Lung (tissue), 12 donors: Measurements from ENCODE around the gene FOXN3. TPM values are rescaled to one million over a fixed set of nuclear protein-coding genes. Genes with fewer than 3 reads are reported as not detected.

ENCODE experiments used
- ATAC-seq: fragments of 200-7000 bp; cut with Tn5 transposase; one replicate; pipeline ENCODE4 v1.9.1; 2020; ENCODE audit warnings: moderate number of reproducible peaks; ENCODE audit not compliant: insufficient read depth, low FRiP score
- DNase-seq, 3 donors: peaks; one replicate each; pipeline ENCODE4 v3.0.0-alpha.2; 2013 to 2017
- H3K27ac ChIP-seq, 2 donors: one replicate each; pipeline ENCODE4 v1.5.1; 2013; ENCODE audit warnings: mild to moderate bottlenecking in 2 of 2, moderate library complexity in 2 of 2, control low read depth in 1 of 2, inconsistent platforms in 1 of 2, low read depth in 1 of 2, low read length in 1 of 2
- H3K27me3 ChIP-seq, 3 donors: one replicate each; pipeline ENCODE4 v1.5.1; 2013; ENCODE audit warnings: low read length in 2 of 3; ENCODE audit not compliant: control insufficient read depth in 3 of 3, insufficient read depth in 3 of 3
- H3K36me3 ChIP-seq, 4 donors: one replicate each; pipeline ENCODE4 v1.5.1; 2013; ENCODE audit warnings: low read length in 4 of 4, mild to moderate bottlenecking in 1 of 4, moderate library complexity in 1 of 4; ENCODE audit not compliant: control insufficient read depth in 4 of 4, insufficient read depth in 4 of 4
- H3K4me1 ChIP-seq, 5 donors: one replicate each; pipeline ENCODE4 v1.5.1; 2013; ENCODE audit warnings: low read length in 5 of 5, mild to moderate bottlenecking in 2 of 5, moderate library complexity in 1 of 5; ENCODE audit not compliant: control insufficient read depth in 5 of 5, insufficient read depth in 5 of 5
- H3K4me3 ChIP-seq: one replicate; pipeline ENCODE4 v1.5.1; 2013; ENCODE audit warnings: mild to moderate bottlenecking, control low read depth, moderate library complexity
- H3K9ac ChIP-seq, 2 donors: one replicate each; pipeline ENCODE4 v1.5.1; 2013; ENCODE audit warnings: low read length in 2 of 2, control low read depth in 1 of 2; ENCODE audit not compliant: insufficient read depth in 1 of 2
- H3K9me3 ChIP-seq, 4 donors: one replicate each; pipeline ENCODE4 v1.5.1; 2013; ENCODE audit warnings: low read length in 3 of 4, mild to moderate bottlenecking in 1 of 4, moderate library complexity in 1 of 4; ENCODE audit not compliant: control insufficient read depth in 4 of 4, insufficient read depth in 3 of 4
- WGBS, 2 donors: extraction: QIAGEN DNeasy Blood & Tissue Kit; methylation state at CpG; one replicate each; pipeline ENCODE4 v1.1.7; 2013; 5-methylcytosine and 5-hydroxymethylcytosine counted together
- polyA plus RNA-seq, 2 donors: library from polyadenylated mRNA; stranded (reverse); fragments of 200-250 nt; gene quantifications; one replicate each; pipeline ENCODE4 v1.2.1, GENCODE V29; 2013
- total RNA-seq, 2 donors: library from RNA; depleted of rRNA in 1 of 2; stranded (reverse); fragments of >200 nt in 1 of 2; gene quantifications; one replicate each; pipeline ENCODE4 v1.2.1, GENCODE V29; 2014 to 2021
- TF ChIP-seq, protein P1 (sequence below): IDR thresholded peaks from 2 replicates; pipeline ENCODE4 v1.5.1; 2012; ENCODE audit warnings: mild to moderate bottlenecking; ENCODE audit errors: control extremely low read depth, extremely low read depth
- donor health status: control.
- donor health status: control.
- donor health status: Bipolar disorder and iron deficiency.
- donor health status: healthy.
- donor health status: DM: yes; HTN: yes; CAD: no.

FOXN3 gene
- total and polyA plus RNA-seq, 4 donors = 12.7 to 69.7 (median 34.9) TPM

DNA sequence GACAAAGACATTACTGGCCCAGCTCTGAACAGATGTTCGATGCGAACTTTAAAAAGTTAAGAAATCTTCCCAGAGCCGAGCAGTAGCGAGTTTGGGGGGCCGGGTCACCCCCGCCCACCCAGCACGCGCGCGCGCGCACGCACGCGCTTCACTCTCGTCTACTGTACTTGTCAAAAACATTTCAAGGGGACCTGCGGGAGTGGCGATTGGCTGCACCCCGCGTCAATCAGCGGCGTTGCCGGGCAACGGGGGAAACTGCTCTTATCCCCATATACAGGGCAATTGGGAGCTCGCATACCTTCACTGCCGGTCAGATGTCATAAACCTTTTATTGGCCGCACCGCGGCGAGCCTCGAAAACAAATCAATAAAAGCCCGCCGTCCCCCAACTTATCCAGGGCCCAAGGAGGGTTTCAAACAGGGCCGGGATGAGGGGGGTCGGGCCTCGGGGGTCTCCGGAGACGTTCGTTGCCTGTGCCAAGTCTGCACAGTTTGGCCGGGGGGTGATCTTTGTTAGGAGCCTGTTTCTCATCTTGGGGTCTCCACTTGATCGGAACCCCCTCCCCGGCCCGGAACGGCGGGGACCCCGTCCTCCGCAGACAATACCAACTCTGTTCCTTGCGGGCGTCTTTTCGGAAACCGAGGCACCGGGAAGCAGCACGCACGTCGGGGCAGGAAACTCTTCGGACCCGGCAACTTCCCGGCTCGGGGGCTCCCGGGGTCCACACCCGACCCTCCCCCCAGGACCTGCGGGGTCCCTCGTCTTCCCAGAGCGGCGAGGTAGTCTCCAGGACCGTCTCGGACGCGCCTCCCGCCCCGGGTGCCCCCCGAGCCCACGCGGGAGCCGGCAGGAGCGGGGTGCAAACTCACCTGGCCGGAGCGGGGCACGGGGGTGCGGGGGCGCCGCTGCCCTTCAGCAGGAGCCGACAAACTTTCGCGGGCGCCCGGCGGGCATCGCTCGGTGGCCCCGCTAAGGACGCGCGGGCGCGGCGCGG, 734 bp downstream of the FOXN3 start:
- DNase-seq (peak; percentile 99), ATAC-seq (peak; percentile 83)
- 1% methylated on average over 88 to 98 of the region's 98 CpGs for WGBS, 2 donors
- peaks cover 0 to 17% (median 9%) of the 10 kb centered on the region in 5 donors for H3K4me1 ChIP-seq
- H3K27ac ChIP-seq = peak overlapping the region; percentile 98 to 99
- TF ChIP-seq, protein P1, sequence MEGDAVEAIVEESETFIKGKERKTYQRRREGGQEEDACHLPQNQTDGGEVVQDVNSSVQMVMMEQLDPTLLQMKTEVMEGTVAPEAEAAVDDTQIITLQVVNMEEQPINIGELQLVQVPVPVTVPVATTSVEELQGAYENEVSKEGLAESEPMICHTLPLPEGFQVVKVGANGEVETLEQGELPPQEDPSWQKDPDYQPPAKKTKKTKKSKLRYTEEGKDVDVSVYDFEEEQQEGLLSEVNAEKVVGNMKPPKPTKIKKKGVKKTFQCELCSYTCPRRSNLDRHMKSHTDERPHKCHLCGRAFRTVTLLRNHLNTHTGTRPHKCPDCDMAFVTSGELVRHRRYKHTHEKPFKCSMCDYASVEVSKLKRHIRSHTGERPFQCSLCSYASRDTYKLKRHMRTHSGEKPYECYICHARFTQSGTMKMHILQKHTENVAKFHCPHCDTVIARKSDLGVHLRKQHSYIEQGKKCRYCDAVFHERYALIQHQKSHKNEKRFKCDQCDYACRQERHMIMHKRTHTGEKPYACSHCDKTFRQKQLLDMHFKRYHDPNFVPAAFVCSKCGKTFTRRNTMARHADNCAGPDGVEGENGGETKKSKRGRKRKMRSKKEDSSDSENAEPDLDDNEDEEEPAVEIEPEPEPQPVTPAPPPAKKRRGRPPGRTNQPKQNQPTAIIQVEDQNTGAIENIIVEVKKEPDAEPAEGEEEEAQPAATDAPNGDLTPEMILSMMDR = no peak
- H3K36me3 ChIP-seq = peaks cover 0 to 3% (median 2%) of the 10 kb centered on the region in 4 donors
- peak overlapping the region; percentile 80 for H3K4me3 ChIP-seq
- H3K27me3 ChIP-seq = no peaks in the 10 kb centered on the region
- no peaks in the 10 kb centered on the region for H3K9me3 ChIP-seq
- peak overlapping the region; percentile 94 to 98 for H3K9ac ChIP-seq

DNA sequence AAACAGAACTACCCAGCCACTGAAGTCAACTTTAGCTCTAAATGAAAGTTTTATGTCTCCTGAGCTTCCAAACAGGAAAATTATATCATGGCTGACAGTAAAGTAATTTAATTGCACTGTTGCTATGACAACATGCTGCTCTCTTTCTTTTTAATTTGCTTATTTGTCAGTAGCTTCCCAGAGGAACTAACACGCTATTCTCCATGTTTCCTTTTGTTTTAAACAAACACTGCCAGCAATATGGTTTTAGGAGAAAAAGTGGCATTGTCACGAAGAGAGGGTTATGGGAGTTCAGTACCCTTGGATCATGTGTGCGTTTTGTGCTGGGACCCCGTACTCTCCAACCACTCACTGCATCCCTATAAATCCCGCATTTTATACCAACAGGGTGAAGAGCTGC, 1.9 kb downstream of the FOXN3 start:
- peak overlapping the region; percentile 9 to 51 for H3K27ac ChIP-seq
- H3K9ac ChIP-seq = peak overlapping the region; percentile 2 to 98
- no peak overlapping the region for H3K4me3 ChIP-seq

DNA sequence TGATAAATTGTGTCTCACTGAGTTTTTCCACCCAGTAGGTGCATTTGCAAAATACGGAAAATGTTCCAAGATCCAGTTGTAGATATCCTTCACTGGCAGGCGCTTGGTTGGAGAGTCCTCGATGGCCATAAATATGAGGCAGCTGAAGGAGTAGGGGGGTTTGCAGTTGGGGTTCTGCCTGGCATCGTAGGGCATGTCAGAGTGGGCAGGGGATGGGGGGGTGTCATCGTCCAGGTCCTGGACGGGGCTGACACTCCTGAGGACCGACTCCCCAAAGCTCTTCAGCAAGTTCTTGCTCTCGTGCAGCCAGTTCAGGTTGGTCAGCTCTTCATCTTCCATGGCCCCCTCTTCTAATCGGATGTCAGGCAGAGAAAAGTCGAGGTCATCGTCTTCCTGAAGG, 5.1 kb downstream of the FOXN3 start:
- Histone ChIP-seq H3K4me3 (no peak overlapping the region), H3K36me3 (peaks cover 0 to 16% (median 4%) of the 10 kb centered on the region in 4 donors), H3K9me3 (no peaks in the 10 kb centered on the region), H3K9ac (no peak overlapping the region), H3K27me3 (no peaks in the 10 kb centered on the region), H3K4me1 (peaks cover 0 to 22% (median 16%) of the 10 kb centered on the region in 5 donors), H3K27ac (no peak overlapping the region)
- no peak for ATAC-seq
- TF ChIP-seq, protein P1 = no peak
- WGBS, 2 donors = 95 to 97% methylated on average over 11 of the region's 11 CpGs
- no peak for DNase-seq

More for the DNA sequence above, 1.9 kb downstream of the FOXN3 start:
- WGBS, 2 donors = 39 to 58% methylated on average over 5 of the region's 5 CpGs
- peak in 1 of 3 donors; percentile 61 for DNase-seq
- Histone ChIP-seq H3K36me3 (peaks cover 0 to 10% (median 4%) of the 10 kb centered on the region in 4 donors), H3K9me3 (no peaks in the 10 kb centered on the region), H3K4me1 (peaks cover 0 to 17% (median 13%) of the 10 kb centered on the region in 5 donors), H3K27me3 (no peaks in the 10 kb centered on the region)
- no peak for ATAC-seq
- TF ChIP-seq, protein P1 = no peak
